ENCODE data around the gene ZNF730. TPM values are rescaled to one million over a fixed set of nuclear protein-coding genes. Genes with fewer than 3 reads are reported as not detected.

ZNF730 gene
- total RNA-seq, 1 experiment from 2014 or later: 1.2 TPM

GRCh38 chr19:23190341-23190740 lies 73.5 kb downstream of the ZNF730 start:
- POLR2A ChIA-PET (ENCODE audit: unreplicated experiment): no interaction called here
- no peak for ATAC-seq

More at GRCh38 chr19:23190341-23190740, 73.5 kb downstream of the ZNF730 start:
- Histone ChIP-seq H4K20me1 (ENCODE audit: low read length) (no peaks in the 10 kb centered on the region), H3F3A (ENCODE audit: low read length, unreplicated experiment) (no peaks in the 10 kb centered on the region), H3K9me2 (replicated peaks; ENCODE audit: low read length) (no peaks in the 10 kb centered on the region), H3K4me2 (ENCODE audit: low read length) (no peak overlapping the region), H3K9me3 (ENCODE audit: low read length) (0 out of 2 replicates have a peak, but pooled peaks cover 7% of the 10 kb centered on the region), H3K4me1 (ENCODE audit: insufficient read depth, low read length) (no peaks in the 10 kb centered on the region), H3K36me3 (ENCODE audit: low read depth, low read length) (no peaks in the 10 kb centered on the region), H2AFZ (ENCODE audit: low read length) (no peak overlapping the region), H3K9ac (ENCODE audit: low read length) (no peak overlapping the region), H3K79me2 (ENCODE audit: low read length) (no peaks in the 10 kb centered on the region), H3K27ac (ENCODE audit: low read length) (no peak overlapping the region), H3K27me3 (ENCODE audit: low read length) (no peaks in the 10 kb centered on the region), H3K4me3 (ENCODE audit: low read length) (no peak overlapping the region)
- intact Hi-C loops (cut with micrococcal nuclease): no loop called here
- TF ChIP-seq, protein P1, sequence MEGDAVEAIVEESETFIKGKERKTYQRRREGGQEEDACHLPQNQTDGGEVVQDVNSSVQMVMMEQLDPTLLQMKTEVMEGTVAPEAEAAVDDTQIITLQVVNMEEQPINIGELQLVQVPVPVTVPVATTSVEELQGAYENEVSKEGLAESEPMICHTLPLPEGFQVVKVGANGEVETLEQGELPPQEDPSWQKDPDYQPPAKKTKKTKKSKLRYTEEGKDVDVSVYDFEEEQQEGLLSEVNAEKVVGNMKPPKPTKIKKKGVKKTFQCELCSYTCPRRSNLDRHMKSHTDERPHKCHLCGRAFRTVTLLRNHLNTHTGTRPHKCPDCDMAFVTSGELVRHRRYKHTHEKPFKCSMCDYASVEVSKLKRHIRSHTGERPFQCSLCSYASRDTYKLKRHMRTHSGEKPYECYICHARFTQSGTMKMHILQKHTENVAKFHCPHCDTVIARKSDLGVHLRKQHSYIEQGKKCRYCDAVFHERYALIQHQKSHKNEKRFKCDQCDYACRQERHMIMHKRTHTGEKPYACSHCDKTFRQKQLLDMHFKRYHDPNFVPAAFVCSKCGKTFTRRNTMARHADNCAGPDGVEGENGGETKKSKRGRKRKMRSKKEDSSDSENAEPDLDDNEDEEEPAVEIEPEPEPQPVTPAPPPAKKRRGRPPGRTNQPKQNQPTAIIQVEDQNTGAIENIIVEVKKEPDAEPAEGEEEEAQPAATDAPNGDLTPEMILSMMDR (conservative IDR thresholded peaks at IDR 0.05; ENCODE audit: low read depth, low read length): no peak
- TF ChIP-seq EZH2phosphoT487 (IDR thresholded peaks at IDR 0.05; ENCODE audit: borderline replicate concordance, low read length): no peak
- no peak for TF ChIP-seq EZH2 (IDR thresholded peaks at IDR 0.05; ENCODE audit: low read length, unreplicated experiment)
- BruUV-seq (replicated peaks): no TSS peak
- no peak for DNase-seq
- CTCF ChIA-PET: no interaction called here

Other genes starting within 250 kb of the ZNF730 start
- not detected in 2 replicates for gene ZNF728, start 113.8 kb upstream of the ZNF730 start, total RNA-seq (2014; rRNA removed)
- 14.9 and 23.1 TPM in 2 replicates for gene ZNF724, start 133.4 kb downstream of the ZNF730 start, total RNA-seq (2014; rRNA removed)

Measured in PC-3 (cell line).